NCI-H1694 (cell line): ENCODE results near the gene RNF144A.
A peak's percentile ranks its signal among the peaks of the same experiment; 100 is the strongest.

ENCODE experiments used
- DNase-seq: peaks from one replicate; lab custom pipeline; 2025; lab: John Stamatoyannopoulos, UW

RNF144A gene

GRCh38 chr2:7044253-7045250 lies 127.3 kb downstream of the RNF144A start:
- peak; percentile 70 for DNase-seq

- DNase-seq: no peak
Observed at GRCh38 chr2:7045601-7046590, 128.7 kb downstream of the RNF144A start.

GRCh38 chr2:7047661-7048060 lies 130.4 kb downstream of the RNF144A start:
- no peak for DNase-seq

- DNase-seq: no peak
Observed at GRCh38 chr2:7048762-7049294, 131.6 kb downstream of the RNF144A start.

GRCh38 chr2:7052404-7052803 lies 135.2 kb downstream of the RNF144A start:
- no peak for DNase-seq

GRCh38 chr2:7053650-7054265 lies 136.5 kb downstream of the RNF144A start:
- no peak for DNase-seq

GRCh38 chr2:7057865-7058400 lies 140.7 kb downstream of the RNF144A start:
- DNase-seq: no peak

- no peak for DNase-seq
Observed at GRCh38 chr2:7060156-7060555, 142.9 kb downstream of the RNF144A start.

GRCh38 chr2:7060631-7061449 lies 143.6 kb downstream of the RNF144A start:
- no peak for DNase-seq

- DNase-seq: no peak
Observed at GRCh38 chr2:7061450-7061789, 144.2 kb downstream of the RNF144A start.

GRCh38 chr2:7061921-7062320 lies 144.7 kb downstream of the RNF144A start:
- DNase-seq: no peak

- DNase-seq: no peak
Observed at GRCh38 chr2:7063789-7064188, 146.6 kb downstream of the RNF144A start.

GRCh38 chr2:7068457-7068856 lies 151.2 kb downstream of the RNF144A start:
- no peak for DNase-seq

GRCh38 chr2:7070483-7070882 lies 153.3 kb downstream of the RNF144A start:
- no peak for DNase-seq

GRCh38 chr2:7071154-7071553 lies 153.9 kb downstream of the RNF144A start:
- no peak for DNase-seq

GRCh38 chr2:7071916-7072556 lies 154.8 kb downstream of the RNF144A start:
- DNase-seq: no peak

- no peak for DNase-seq
Observed at GRCh38 chr2:7073901-7074300, 156.7 kb downstream of the RNF144A start.

- no peak for DNase-seq
Observed at GRCh38 chr2:7075834-7076233, 158.6 kb downstream of the RNF144A start.

GRCh38 chr2:7077660-7078267 lies 160.6 kb downstream of the RNF144A start:
- no peak for DNase-seq
